ENCODE data around the gene KCNC4.

Gene KCNC4

GRCh38 chr1:110215621-110216515 is 5.8 kb downstream of the KCNC4 start:
- H3K27ac ChIP-seq (ENCODE audit: insufficient read depth in 1 of 2, low read depth in 1 of 2, low read length in 2 of 2, poor library complexity in 1 of 2, severe bottlenecking in 2 of 2) = no peak overlapping the region
- DNase-seq = no peak
- no peaks in the 10 kb centered on the region for H3K9me3 ChIP-seq (ENCODE audit: control extremely low read depth in 1 of 5, control insufficient read depth in 4 of 5, insufficient read depth in 2 of 5, low read depth in 1 of 5, low read length in 4 of 5)
- peaks cover 0 to 21% (median 19%) of the 10 kb centered on the region in 5 experiments for H3K27me3 ChIP-seq (replicated peaks in 2 of 5; ENCODE audit: control insufficient read depth in 4 of 5, insufficient read depth in 5 of 5, low read length in 4 of 5)
- CTCF ChIA-PET = interaction anchor here (1.6 to 2.3 kb wide), 3 partner anchors 8 to 97 kb away, joined by 6 to 10 read pairs (median 8); no protein-coding TSS in a partner anchor
- POLR2A ChIA-PET = interaction anchor here (0.5 kb wide), 1 partner anchor 157 kb away, joined by 3 read pairs; no protein-coding TSS in a partner anchor
- 95% methylated on average over 7 of the region's 7 CpGs for WGBS (ENCODE audit: insufficient coverage)
- no peak overlapping the region for H3K4me3 ChIP-seq (ENCODE audit: control insufficient read depth in 1 of 7, extremely low read depth in 1 of 7, insufficient read depth in 4 of 7, low read depth in 2 of 7, low read length in 6 of 7)
- peaks cover 0 to 20% (median 13%) of the 10 kb centered on the region in 4 experiments for H3K4me1 ChIP-seq (ENCODE audit: control extremely low read depth in 1 of 4, control insufficient read depth in 4 of 4, insufficient read depth in 4 of 4, low read length in 3 of 4)
- H3K36me3 ChIP-seq (ENCODE audit: control insufficient read depth in 4 of 4, insufficient read depth in 4 of 4, low read length in 3 of 4) = no peaks in the 10 kb centered on the region

GRCh38 chr1:110216844-110217444 is 6.8 kb downstream of the KCNC4 start:
- peaks cover 0 to 9% (median 6%) of the 10 kb centered on the region in 4 experiments for H3K4me1 ChIP-seq (ENCODE audit: control extremely low read depth in 1 of 4, control insufficient read depth in 4 of 4, insufficient read depth in 4 of 4, low read length in 3 of 4)
- CTCF ChIA-PET = interaction anchor here (1.6 to 2.3 kb wide), 3 partner anchors 9 to 96 kb away, joined by 6 to 10 read pairs (median 8); no protein-coding TSS in a partner anchor
- DNase-seq = no peak
- 95% methylated on average over 4 of the region's 6 CpGs for WGBS (ENCODE audit: insufficient coverage)
- peaks cover 0 to 12% (median 10%) of the 10 kb centered on the region in 5 experiments for H3K27me3 ChIP-seq (replicated peaks in 2 of 5; ENCODE audit: control insufficient read depth in 4 of 5, insufficient read depth in 5 of 5, low read length in 4 of 5)
- POLR2A ChIA-PET = no interaction called here
- no peaks in the 10 kb centered on the region for H3K36me3 ChIP-seq (ENCODE audit: control insufficient read depth in 4 of 4, insufficient read depth in 4 of 4, low read length in 3 of 4)
- H3K27ac ChIP-seq (ENCODE audit: insufficient read depth in 1 of 2, low read depth in 1 of 2, low read length in 2 of 2, poor library complexity in 1 of 2, severe bottlenecking in 2 of 2) = no peak overlapping the region
- H3K9me3 ChIP-seq (ENCODE audit: control extremely low read depth in 1 of 5, control insufficient read depth in 4 of 5, insufficient read depth in 2 of 5, low read depth in 1 of 5, low read length in 4 of 5) = no peaks in the 10 kb centered on the region
- no peak overlapping the region for H3K4me3 ChIP-seq (ENCODE audit: control insufficient read depth in 1 of 7, extremely low read depth in 1 of 7, insufficient read depth in 4 of 7, low read depth in 2 of 7, low read length in 6 of 7)

GRCh38 chr1:110218137-110218536 is 8.0 kb downstream of the KCNC4 start:
- H3K27me3 ChIP-seq (replicated peaks in 2 of 5; ENCODE audit: control insufficient read depth in 4 of 5, insufficient read depth in 5 of 5, low read length in 4 of 5) = peaks cover 0 to 4% (median 0%) of the 10 kb centered on the region in 5 experiments
- CTCF ChIA-PET = interaction anchor here (2.2 kb wide), 1 partner anchor 10 kb away, joined by 10 read pairs; no protein-coding TSS in a partner anchor

GRCh38 chr1:110218739-110219138 is 8.6 kb downstream of the KCNC4 start:
- DNase-seq = no peak

More at GRCh38 chr1:110218137-110218536, 8.0 kb downstream of the KCNC4 start:
- H3K4me3 ChIP-seq (ENCODE audit: control insufficient read depth in 1 of 7, extremely low read depth in 1 of 7, insufficient read depth in 4 of 7, low read depth in 2 of 7, low read length in 6 of 7) = no peak overlapping the region
- POLR2A ChIA-PET = no interaction called here
- DNase-seq = no peak
- peaks cover 0 to 4% (median 0%) of the 10 kb centered on the region in 4 experiments for H3K4me1 ChIP-seq (ENCODE audit: control extremely low read depth in 1 of 4, control insufficient read depth in 4 of 4, insufficient read depth in 4 of 4, low read length in 3 of 4)
- H3K36me3 ChIP-seq (ENCODE audit: control insufficient read depth in 4 of 4, insufficient read depth in 4 of 4, low read length in 3 of 4) = peaks cover 0 to 6% (median 0%) of the 10 kb centered on the region in 4 experiments
- H3K9me3 ChIP-seq (ENCODE audit: control extremely low read depth in 1 of 5, control insufficient read depth in 4 of 5, insufficient read depth in 2 of 5, low read depth in 1 of 5, low read length in 4 of 5) = no peaks in the 10 kb centered on the region
- WGBS (ENCODE audit: insufficient coverage) = 100% methylated on average over 3 of the region's 5 CpGs
- no peak overlapping the region for H3K27ac ChIP-seq (ENCODE audit: insufficient read depth in 1 of 2, low read depth in 1 of 2, low read length in 2 of 2, poor library complexity in 1 of 2, severe bottlenecking in 2 of 2)

GRCh38 chr1:110220324-110220723 is 10.2 kb downstream of the KCNC4 start:
- 97% methylated on average over 4 of the region's 5 CpGs for WGBS (ENCODE audit: insufficient coverage)
- no peak overlapping the region for H3K27ac ChIP-seq (ENCODE audit: insufficient read depth in 1 of 2, low read depth in 1 of 2, low read length in 2 of 2, poor library complexity in 1 of 2, severe bottlenecking in 2 of 2)
- ChIA-PET POLR2A (no interaction called here), CTCF (interaction anchor here (1.3 to 1.9 kb wide), 2 partner anchors 13 to 98 kb away, joined by 3 to 7 read pairs; no protein-coding TSS in a partner anchor)
- no peaks in the 10 kb centered on the region for H3K27me3 ChIP-seq (replicated peaks in 2 of 5; ENCODE audit: control insufficient read depth in 4 of 5, insufficient read depth in 5 of 5, low read length in 4 of 5)
- no peaks in the 10 kb centered on the region for H3K9me3 ChIP-seq (ENCODE audit: control extremely low read depth in 1 of 5, control insufficient read depth in 4 of 5, insufficient read depth in 2 of 5, low read depth in 1 of 5, low read length in 4 of 5)
- peaks cover 0 to 4% (median 0%) of the 10 kb centered on the region in 4 experiments for H3K4me1 ChIP-seq (ENCODE audit: control extremely low read depth in 1 of 4, control insufficient read depth in 4 of 4, insufficient read depth in 4 of 4, low read length in 3 of 4)
- H3K36me3 ChIP-seq (ENCODE audit: control insufficient read depth in 4 of 4, insufficient read depth in 4 of 4, low read length in 3 of 4) = peaks cover 0 to 18% (median 4%) of the 10 kb centered on the region in 4 experiments
- no peak overlapping the region for H3K4me3 ChIP-seq (ENCODE audit: control insufficient read depth in 1 of 7, extremely low read depth in 1 of 7, insufficient read depth in 4 of 7, low read depth in 2 of 7, low read length in 6 of 7)
- no peak for DNase-seq

More at GRCh38 chr1:110218739-110219138, 8.6 kb downstream of the KCNC4 start:
- ChIA-PET POLR2A (no interaction called here), CTCF (interaction anchor here (0.9 to 1.9 kb wide), 3 partner anchors 11 to 100 kb away, joined by 3 to 7 read pairs (median 3); no protein-coding TSS in a partner anchor)
- Histone ChIP-seq H3K27me3 (replicated peaks in 2 of 5; ENCODE audit: control insufficient read depth in 4 of 5, insufficient read depth in 5 of 5, low read length in 4 of 5) (no peaks in the 10 kb centered on the region), H3K36me3 (ENCODE audit: control insufficient read depth in 4 of 4, insufficient read depth in 4 of 4, low read length in 3 of 4) (peaks cover 0 to 12% (median 1%) of the 10 kb centered on the region in 4 experiments), H3K9me3 (ENCODE audit: control extremely low read depth in 1 of 5, control insufficient read depth in 4 of 5, insufficient read depth in 2 of 5, low read depth in 1 of 5, low read length in 4 of 5) (no peaks in the 10 kb centered on the region), H3K4me1 (ENCODE audit: control extremely low read depth in 1 of 4, control insufficient read depth in 4 of 4, insufficient read depth in 4 of 4, low read length in 3 of 4) (peaks cover 0 to 4% (median 0%) of the 10 kb centered on the region in 4 experiments), H3K4me3 (ENCODE audit: control insufficient read depth in 1 of 7, extremely low read depth in 1 of 7, insufficient read depth in 4 of 7, low read depth in 2 of 7, low read length in 6 of 7) (no peak overlapping the region), H3K27ac (ENCODE audit: insufficient read depth in 1 of 2, low read depth in 1 of 2, low read length in 2 of 2, poor library complexity in 1 of 2, severe bottlenecking in 2 of 2) (no peak overlapping the region)
- WGBS (ENCODE audit: insufficient coverage) = 95% methylated on average over 4 of the region's 4 CpGs

GRCh38 chr1:110221119-110221518 is 11.0 kb downstream of the KCNC4 start:
- Histone ChIP-seq H3K27ac (ENCODE audit: insufficient read depth in 1 of 2, low read depth in 1 of 2, low read length in 2 of 2, poor library complexity in 1 of 2, severe bottlenecking in 2 of 2) (no peak overlapping the region), H3K36me3 (ENCODE audit: control insufficient read depth in 4 of 4, insufficient read depth in 4 of 4, low read length in 3 of 4) (peaks cover 0 to 18% (median 4%) of the 10 kb centered on the region in 4 experiments), H3K27me3 (replicated peaks in 2 of 5; ENCODE audit: control insufficient read depth in 4 of 5, insufficient read depth in 5 of 5, low read length in 4 of 5) (no peaks in the 10 kb centered on the region), H3K4me3 (ENCODE audit: control insufficient read depth in 1 of 7, extremely low read depth in 1 of 7, insufficient read depth in 4 of 7, low read depth in 2 of 7, low read length in 6 of 7) (no peak overlapping the region), H3K9me3 (ENCODE audit: control extremely low read depth in 1 of 5, control insufficient read depth in 4 of 5, insufficient read depth in 2 of 5, low read depth in 1 of 5, low read length in 4 of 5) (no peaks in the 10 kb centered on the region), H3K4me1 (ENCODE audit: control extremely low read depth in 1 of 4, control insufficient read depth in 4 of 4, insufficient read depth in 4 of 4, low read length in 3 of 4) (peaks cover 0 to 4% (median 0%) of the 10 kb centered on the region in 4 experiments)
- DNase-seq = no peak
- POLR2A ChIA-PET = no interaction called here
- CTCF ChIA-PET = interaction anchor here (1.5 kb wide), 1 partner anchor 92 kb away, joined by 12 read pairs; no protein-coding TSS in a partner anchor
- WGBS (ENCODE audit: insufficient coverage) = 100% methylated on average over 4 of the region's 4 CpGs

All from common myeloid progenitor, CD34-positive (primary cell).